Thyroid gland (tissue), 4 donors: Measurements from ENCODE around the gene DUOX2.
"Not testable (repeated sequence)": the region's sequence is repeated elsewhere in the genome, so short reads cannot be mapped to it uniquely, and the experiment has no call there.

Experiments used
- CTCF ChIP-seq, 6 experiments: fragments of 200-600 bp in 3 of 6; fragments of 450-650 bp in 3 of 6; sonication (generic) in 3 of 6; IDR thresholded peaks; one replicate each; pipeline ENCODE4 v1.5.1; 2016 to 2019; ENCODE audit warnings: antibody characterized with exemption in 6 of 6, mild to moderate bottlenecking in 2 of 6, inconsistent platforms in 1 of 6, moderate library complexity in 1 of 6
- POLR2A ChIP-seq, 2 donors: fragments of 450-650 bp; IDR thresholded peaks; one replicate each; pipeline ENCODE4 v1.6.1; 2017; ENCODE audit warnings: antibody characterized with exemption in 2 of 2, mild to moderate bottlenecking in 2 of 2, moderate library complexity in 1 of 2

GRCh38 chr15:45052676-45053075 lies 61.3 kb downstream of the DUOX2 start:
- TF ChIP-seq CTCF, POLR2A (IDR thresholded peaks at IDR 0.05): not testable (repeated sequence)
